ENCODE results near the gene TNNT1. TPM values are rescaled to one million over a fixed set of nuclear protein-coding genes. Genes with fewer than 3 reads are reported as not detected.

The TNNT1 gene
- polyA plus RNA-seq, 3 donors, result 0.90 to 16.5 (median 1.4) TPM

DNA sequence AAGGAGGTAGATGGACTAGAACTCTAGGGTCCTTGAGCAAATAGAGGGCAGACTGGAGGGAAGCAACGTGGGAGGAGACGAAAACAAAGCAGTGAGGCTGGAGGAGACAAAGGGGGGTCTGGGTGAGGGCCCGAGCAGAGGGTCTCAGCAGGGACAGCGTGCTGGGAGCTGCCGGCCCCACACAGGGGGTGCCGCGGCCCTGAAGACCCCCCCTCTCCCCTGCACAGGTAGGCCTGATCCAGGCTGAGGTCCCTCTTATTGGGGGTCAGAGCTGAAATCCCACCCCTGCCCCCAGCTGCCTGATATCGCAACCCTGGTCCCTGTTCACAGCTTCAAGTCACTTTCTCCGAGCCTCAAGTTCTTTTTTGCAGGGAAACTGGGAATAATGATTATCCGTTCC lies 64.6 kb downstream of the TNNT1 start:
- no peak overlapping the region for H3K27ac ChIP-seq (ENCODE audit: low read depth, low read length)
- 79 to 89% (median 87%) methylated on average over 7 to 10 of the region's 10 CpGs for WGBS, 3 donors

DNA sequence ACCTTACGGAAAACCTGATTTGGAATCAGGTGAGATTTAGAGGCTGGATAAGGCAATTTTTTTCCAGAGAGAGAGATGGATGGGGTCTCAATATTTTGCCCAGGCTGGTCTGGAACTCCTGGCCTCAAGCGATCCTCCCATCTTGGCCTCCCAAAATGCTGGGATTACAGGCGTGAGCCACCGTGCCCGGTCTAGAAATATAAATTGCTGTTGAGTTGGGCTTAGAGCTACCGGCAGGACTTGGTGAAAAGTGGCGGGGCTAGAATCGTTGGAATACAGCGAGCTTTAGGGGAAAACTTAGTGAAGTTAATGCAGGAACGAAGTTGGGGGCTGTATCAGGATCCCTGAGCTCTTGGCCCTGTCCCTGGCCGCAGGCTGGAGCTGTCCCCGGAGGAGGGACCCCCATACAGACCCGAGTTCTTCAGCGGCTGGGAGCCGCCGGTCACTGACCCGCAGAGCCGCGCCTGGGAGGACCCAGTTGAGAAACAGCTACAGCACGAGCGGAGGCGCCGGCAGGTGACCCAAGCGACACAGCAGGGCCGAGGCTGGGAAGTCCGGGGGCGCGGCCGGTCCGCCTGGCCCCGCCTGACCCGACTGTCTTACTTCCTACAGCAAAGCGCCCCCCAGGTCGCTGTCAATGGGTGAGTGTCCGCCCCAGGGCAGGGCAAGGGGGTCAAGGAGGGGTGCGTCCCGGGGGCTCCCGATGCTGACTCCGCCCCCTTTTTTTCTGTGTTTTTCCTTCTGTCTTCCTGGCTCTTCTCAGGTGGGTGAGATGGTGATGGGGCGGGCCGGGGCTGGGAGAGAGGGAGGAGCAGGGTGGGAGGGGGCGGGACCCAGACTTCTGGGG lies 65.8 kb downstream of the TNNT1 start:
- WGBS, 3 donors, result 36 to 48% (median 37%) methylated on average over 39 to 42 of the region's 42 CpGs
- H3K27ac ChIP-seq (ENCODE audit: low read depth, low read length), result no peak overlapping the region

Other genes with a start within 250 kb of the TNNT1 start
- gene NCR1, start 243.1 kb downstream of the TNNT1 start, polyA plus RNA-seq, result under 1 TPM in 2 of 3 donors, not detected in 1; 0.07 to 0.16 TPM
- gene NLRP7, start 201.7 kb downstream of the TNNT1 start, polyA plus RNA-seq, result not detected
- 1 to 10 TPM in 2 of 3 donors, not detected in 1; 1.4 to 2.4 TPM for gene NLRP2, start 182.8 kb downstream of the TNNT1 start, polyA plus RNA-seq
- gene GP6, start 110.9 kb downstream of the TNNT1 start, polyA plus RNA-seq, result under 1 TPM in 2 of 3 donors, not detected in 1; 0.21 to 0.30 TPM
- 10 to 100 TPM in 1 of 3 donors, 1 to 10 TPM in 2; 8.7 to 14.4 (median 9.6) TPM for gene RDH13, start 86.1 kb downstream of the TNNT1 start, polyA plus RNA-seq
- gene EPS8L1, start 73.3 kb downstream of the TNNT1 start, polyA plus RNA-seq, result 10 to 100 TPM in 1 of 3 donors, 1 to 10 TPM in 2; 7.8 to 13.3 (median 9.1) TPM
- 100 to 1,000 TPM in 2 of 3 donors, 10 to 100 TPM in 1; 61.3 to 158 (median 123) TPM for gene PPP1R12C, start 31.6 kb downstream of the TNNT1 start, polyA plus RNA-seq
- 10 to 100 TPM in 1 of 3 donors, 1 to 10 TPM in 1, under 1 TPM in 1; 0.21 to 30.8 (median 1.1) TPM for gene TNNI3, start 8.5 kb upstream of the TNNT1 start, polyA plus RNA-seq
- 1 to 10 TPM in 1 of 3 donors, under 1 TPM in 1, not detected in 1; 0.10 to 2.5 TPM for gene DNAAF3, start 17.4 kb upstream of the TNNT1 start, polyA plus RNA-seq
- 1 to 10 TPM in 1 of 3 donors, under 1 TPM in 2; 0.27 to 1.8 (median 0.90) TPM for gene SYT5, start 31.1 kb upstream of the TNNT1 start, polyA plus RNA-seq
- 1 to 10 TPM; 3.0 to 5.5 (median 3.4) TPM for gene PTPRH, start 60.3 kb upstream of the TNNT1 start, polyA plus RNA-seq
- gene TMEM86B, start 79.6 kb upstream of the TNNT1 start, polyA plus RNA-seq, result 1 to 10 TPM; 2.1 to 4.0 (median 2.3) TPM
- gene PPP6R1, start 109.8 kb upstream of the TNNT1 start, polyA plus RNA-seq, result 10 to 100 TPM; 12.9 to 31.3 (median 27.6) TPM
- gene HSPBP1, start 130.9 kb upstream of the TNNT1 start, polyA plus RNA-seq, result 10 to 100 TPM; 21.9 to 39.9 (median 35.0) TPM
- gene BRSK1, start 134.8 kb upstream of the TNNT1 start, polyA plus RNA-seq, result 1 to 10 TPM in 1 of 3 donors, under 1 TPM in 2; 0.36 to 1.0 (median 0.79) TPM
- gene TMEM150B, start 176.1 kb upstream of the TNNT1 start, polyA plus RNA-seq, result 1 to 10 TPM in 2 of 3 donors, under 1 TPM in 1; 0.74 to 4.0 (median 2.4) TPM
- 1 to 10 TPM; 5.2 to 6.6 (median 6.5) TPM for gene KMT5C, start 190.7 kb upstream of the TNNT1 start, polyA plus RNA-seq
- under 1 TPM in 2 of 3 donors, not detected in 1; 0.03 to 0.06 TPM for gene COX6B2, start 205.5 kb upstream of the TNNT1 start, polyA plus RNA-seq
- gene GARIN5B, start 214.1 kb upstream of the TNNT1 start, polyA plus RNA-seq, result not detected
- gene IL11, start 221.3 kb upstream of the TNNT1 start, polyA plus RNA-seq, result 1 to 10 TPM in 1 of 3 donors, under 1 TPM in 1, not detected in 1; 0.28 to 1.7 TPM
- gene TMEM190, start 227.6 kb upstream of the TNNT1 start, polyA plus RNA-seq, result not detected
- under 1 TPM in 2 of 3 donors, not detected in 1; 0.16 to 0.90 TPM for gene TMEM238, start 235.1 kb upstream of the TNNT1 start, polyA plus RNA-seq
- gene RPL28, start 236.7 kb upstream of the TNNT1 start, polyA plus RNA-seq, result 1,000 to 10,000 TPM in 2 of 3 donors, 100 to 1,000 TPM in 1; 888 to 2,238 (median 2,131) TPM